ENCODE measurements around the gene AARS2. TPM values are rescaled to one million over a fixed set of nuclear protein-coding genes. Genes with fewer than 3 reads are reported as not detected.

Gene AARS2
- total RNA-seq, 1 donor from 2014 or later: 9.9 TPM

- no peaks in the 10 kb centered on the region for H3K9me3 ChIP-seq (ENCODE audit: control insufficient read depth in 3 of 3, low read length in 3 of 3)
- peaks cover 10 to 22% (median 18%) of the 10 kb centered on the region in 3 donors for H3K4me1 ChIP-seq (ENCODE audit: control insufficient read depth in 3 of 3, insufficient read depth in 3 of 3, low read length in 3 of 3)
- H3K27me3 ChIP-seq (ENCODE audit: control insufficient read depth in 3 of 3, insufficient read depth in 3 of 3, low read length in 3 of 3): peaks cover 60 to 70% (median 67%) of the 10 kb centered on the region in 3 donors
- no peak overlapping the region for H3K27ac ChIP-seq (ENCODE audit: low read depth, low read length)
- H3K4me3 ChIP-seq (ENCODE audit: low read length in 3 of 3): no peak overlapping the region
- peaks cover 0 to under 1% (median under 1%) of the 10 kb centered on the region in 3 donors for H3K36me3 ChIP-seq (ENCODE audit: control insufficient read depth in 3 of 3, insufficient read depth in 3 of 3, low read length in 3 of 3)
- no peak overlapping the region for H3K9ac ChIP-seq (ENCODE audit: low read depth in 1 of 3, low read length in 3 of 3)
These were observed 18.0 kb downstream of the AARS2 start for GRCh38 chr6:44294832-44295791.

- Histone ChIP-seq H3K4me3 (ENCODE audit: low read length in 3 of 3) (no peak overlapping the region), H3K27ac (ENCODE audit: low read depth, low read length) (no peak overlapping the region), H3K27me3 (ENCODE audit: control insufficient read depth in 3 of 3, insufficient read depth in 3 of 3, low read length in 3 of 3) (peaks cover 68 to 81% (median 73%) of the 10 kb centered on the region in 3 donors), H3K9ac (ENCODE audit: low read depth in 1 of 3, low read length in 3 of 3) (no peak overlapping the region), H3K9me3 (ENCODE audit: control insufficient read depth in 3 of 3, low read length in 3 of 3) (no peaks in the 10 kb centered on the region), H3K4me1 (ENCODE audit: control insufficient read depth in 3 of 3, insufficient read depth in 3 of 3, low read length in 3 of 3) (peaks cover 7 to 17% (median 15%) of the 10 kb centered on the region in 3 donors), H3K36me3 (ENCODE audit: control insufficient read depth in 3 of 3, insufficient read depth in 3 of 3, low read length in 3 of 3) (no peaks in the 10 kb centered on the region)
These were observed 20.3 kb downstream of the AARS2 start for GRCh38 chr6:44292661-44293365.

DNA sequence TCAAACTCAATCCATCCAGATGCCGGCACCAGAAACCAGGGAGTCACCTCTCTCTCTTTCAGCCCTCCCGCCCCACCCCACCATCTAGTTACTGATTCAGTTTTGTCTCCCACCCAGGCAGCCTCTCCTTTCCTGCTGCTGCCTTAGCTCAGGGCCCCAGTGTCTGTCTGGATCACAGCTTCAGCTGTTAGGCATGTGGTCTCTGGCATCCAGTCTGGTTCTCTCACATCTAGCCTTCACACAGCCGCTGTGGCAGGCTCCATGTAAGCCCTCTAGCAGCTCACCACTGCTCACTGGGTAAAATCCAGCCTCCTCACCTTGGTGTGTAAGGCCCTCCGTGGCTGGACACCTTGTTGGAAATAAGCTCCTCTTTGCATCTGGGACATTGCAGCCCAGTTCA, 21.3 kb downstream of the AARS2 start:
- Histone ChIP-seq H3K9ac (ENCODE audit: low read depth in 1 of 3, low read length in 3 of 3) (no peak overlapping the region), H3K4me1 (ENCODE audit: control insufficient read depth in 3 of 3, insufficient read depth in 3 of 3, low read length in 3 of 3) (peaks cover 0 to 9% (median 8%) of the 10 kb centered on the region in 3 donors), H3K4me3 (ENCODE audit: low read length in 3 of 3) (no peak overlapping the region), H3K27me3 (ENCODE audit: control insufficient read depth in 3 of 3, insufficient read depth in 3 of 3, low read length in 3 of 3) (peaks cover 68 to 79% (median 73%) of the 10 kb centered on the region in 3 donors), H3K36me3 (ENCODE audit: control insufficient read depth in 3 of 3, insufficient read depth in 3 of 3, low read length in 3 of 3) (no peaks in the 10 kb centered on the region), H3K27ac (ENCODE audit: low read depth, low read length) (no peak overlapping the region), H3K9me3 (ENCODE audit: control insufficient read depth in 3 of 3, low read length in 3 of 3) (no peaks in the 10 kb centered on the region)

- Histone ChIP-seq H3K4me3 (ENCODE audit: low read length in 3 of 3) (no peak overlapping the region), H3K4me1 (ENCODE audit: control insufficient read depth in 3 of 3, insufficient read depth in 3 of 3, low read length in 3 of 3) (no peaks in the 10 kb centered on the region), H3K27me3 (ENCODE audit: control insufficient read depth in 3 of 3, insufficient read depth in 3 of 3, low read length in 3 of 3) (peaks cover 47 to 72% (median 69%) of the 10 kb centered on the region in 3 donors), H3K36me3 (ENCODE audit: control insufficient read depth in 3 of 3, insufficient read depth in 3 of 3, low read length in 3 of 3) (no peaks in the 10 kb centered on the region), H3K9me3 (ENCODE audit: control insufficient read depth in 3 of 3, low read length in 3 of 3) (no peaks in the 10 kb centered on the region), H3K27ac (ENCODE audit: low read depth, low read length) (no peak overlapping the region), H3K9ac (ENCODE audit: low read depth in 1 of 3, low read length in 3 of 3) (no peak overlapping the region)
These were observed 23.4 kb downstream of the AARS2 start for GRCh38 chr6:44289726-44290260.

GRCh38 chr6:44286747-44287146, 26.4 kb downstream of the AARS2 start:
- H3K36me3 ChIP-seq (ENCODE audit: control insufficient read depth in 3 of 3, insufficient read depth in 3 of 3, low read length in 3 of 3): no peaks in the 10 kb centered on the region
- no peak overlapping the region for H3K4me3 ChIP-seq (ENCODE audit: low read length in 3 of 3)
- H3K9ac ChIP-seq (ENCODE audit: low read depth in 1 of 3, low read length in 3 of 3): no peak overlapping the region
- H3K27me3 ChIP-seq (ENCODE audit: control insufficient read depth in 3 of 3, insufficient read depth in 3 of 3, low read length in 3 of 3): peaks cover 29 to 70% (median 54%) of the 10 kb centered on the region in 3 donors
- no peak overlapping the region for H3K27ac ChIP-seq (ENCODE audit: low read depth, low read length)
- H3K4me1 ChIP-seq (ENCODE audit: control insufficient read depth in 3 of 3, insufficient read depth in 3 of 3, low read length in 3 of 3): no peaks in the 10 kb centered on the region
- no peaks in the 10 kb centered on the region for H3K9me3 ChIP-seq (ENCODE audit: control insufficient read depth in 3 of 3, low read length in 3 of 3)

DNA sequence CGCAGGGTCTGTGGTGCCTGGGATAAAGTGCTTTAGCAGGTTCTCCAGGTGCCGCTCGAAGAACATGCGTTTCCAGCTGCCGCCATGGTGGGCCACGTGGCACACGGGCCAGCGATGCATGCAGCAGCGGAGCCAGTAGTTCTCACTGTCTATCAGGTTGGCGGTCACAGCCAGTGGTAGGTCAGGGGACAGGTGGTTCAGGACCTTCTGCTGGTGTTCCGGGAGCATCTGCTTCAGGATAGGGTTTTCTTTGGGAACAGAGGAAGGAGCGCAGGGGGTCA, 26.9 kb downstream of the AARS2 start:
- peaks cover 25 to 65% (median 48%) of the 10 kb centered on the region in 3 donors for H3K27me3 ChIP-seq (ENCODE audit: control insufficient read depth in 3 of 3, insufficient read depth in 3 of 3, low read length in 3 of 3)
- H3K9me3 ChIP-seq (ENCODE audit: control insufficient read depth in 3 of 3, low read length in 3 of 3): no peaks in the 10 kb centered on the region
- H3K27ac ChIP-seq (ENCODE audit: low read depth, low read length): no peak overlapping the region
- no peak overlapping the region for H3K9ac ChIP-seq (ENCODE audit: low read depth in 1 of 3, low read length in 3 of 3)
- no peaks in the 10 kb centered on the region for H3K36me3 ChIP-seq (ENCODE audit: control insufficient read depth in 3 of 3, insufficient read depth in 3 of 3, low read length in 3 of 3)
- H3K4me1 ChIP-seq (ENCODE audit: control insufficient read depth in 3 of 3, insufficient read depth in 3 of 3, low read length in 3 of 3): no peaks in the 10 kb centered on the region
- H3K4me3 ChIP-seq (ENCODE audit: low read length in 3 of 3): no peak overlapping the region

DNA sequence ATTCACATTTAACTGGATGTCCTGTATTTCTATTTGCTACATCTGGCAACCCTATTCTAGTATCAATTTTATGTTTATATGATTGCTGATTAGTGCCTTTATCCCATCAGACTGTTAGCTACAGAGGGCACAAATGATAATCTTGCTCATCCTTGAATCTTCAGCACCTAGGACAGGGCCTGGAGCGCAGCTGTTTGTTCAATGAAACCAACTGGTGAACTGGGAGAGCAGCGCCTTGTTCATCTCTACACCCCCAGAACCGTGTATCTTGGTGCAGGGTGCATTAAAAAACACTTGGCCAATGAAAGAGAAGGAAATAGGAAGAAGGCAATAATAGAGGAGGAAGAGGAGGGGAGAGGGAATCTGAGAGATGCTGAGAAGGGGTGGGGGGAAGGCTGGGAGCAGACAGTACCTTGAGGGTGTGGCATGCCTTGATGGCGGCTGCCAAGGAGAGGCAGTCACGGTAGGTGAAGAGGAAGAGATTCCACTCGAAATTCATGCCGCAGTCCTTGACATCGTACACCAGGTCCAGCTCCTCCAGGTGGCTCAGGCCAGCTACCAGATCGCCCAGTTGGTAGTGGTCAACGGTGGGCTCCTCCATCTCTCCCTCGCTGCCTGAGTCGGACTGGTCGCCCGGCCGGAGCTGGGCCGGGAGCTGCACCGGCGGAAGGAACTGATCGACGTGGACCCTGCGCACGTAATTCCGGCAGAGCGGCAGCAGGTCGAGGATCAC, 27.4 kb downstream of the AARS2 start:
- Histone ChIP-seq H3K9ac (ENCODE audit: low read depth in 1 of 3, low read length in 3 of 3) (no peak overlapping the region), H3K9me3 (ENCODE audit: control insufficient read depth in 3 of 3, low read length in 3 of 3) (no peaks in the 10 kb centered on the region), H3K27ac (ENCODE audit: low read depth, low read length) (no peak overlapping the region), H3K4me1 (ENCODE audit: control insufficient read depth in 3 of 3, insufficient read depth in 3 of 3, low read length in 3 of 3) (no peaks in the 10 kb centered on the region), H3K36me3 (ENCODE audit: control insufficient read depth in 3 of 3, insufficient read depth in 3 of 3, low read length in 3 of 3) (no peaks in the 10 kb centered on the region), H3K27me3 (ENCODE audit: control insufficient read depth in 3 of 3, insufficient read depth in 3 of 3, low read length in 3 of 3) (peaks cover 22 to 61% (median 48%) of the 10 kb centered on the region in 3 donors), H3K4me3 (ENCODE audit: low read length in 3 of 3) (no peak overlapping the region)

DNA sequence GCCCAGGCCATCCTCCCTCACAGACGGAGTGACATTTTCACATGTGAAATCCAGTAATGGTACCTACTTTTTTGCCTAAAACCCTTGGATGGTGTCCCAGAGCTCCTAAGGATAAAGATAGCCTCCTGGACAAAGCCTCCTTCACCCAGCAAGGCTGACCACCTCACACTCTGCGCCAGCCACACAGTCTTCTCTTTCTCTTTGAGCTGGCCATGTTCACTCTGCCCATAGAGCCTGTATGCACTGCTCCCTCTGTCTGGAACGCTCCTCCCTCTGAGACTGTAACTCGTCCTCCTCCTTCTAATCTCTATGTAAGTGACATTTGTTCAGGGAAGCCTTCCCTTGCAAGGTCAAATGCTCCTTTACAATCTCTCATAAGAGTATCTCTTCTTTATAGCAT, 28.3 kb downstream of the AARS2 start:
- no peaks in the 10 kb centered on the region for H3K9me3 ChIP-seq (ENCODE audit: control insufficient read depth in 3 of 3, low read length in 3 of 3)
- H3K36me3 ChIP-seq (ENCODE audit: control insufficient read depth in 3 of 3, insufficient read depth in 3 of 3, low read length in 3 of 3): no peaks in the 10 kb centered on the region
- peaks cover 19 to 55% (median 43%) of the 10 kb centered on the region in 3 donors for H3K27me3 ChIP-seq (ENCODE audit: control insufficient read depth in 3 of 3, insufficient read depth in 3 of 3, low read length in 3 of 3)
- no peaks in the 10 kb centered on the region for H3K4me1 ChIP-seq (ENCODE audit: control insufficient read depth in 3 of 3, insufficient read depth in 3 of 3, low read length in 3 of 3)
- no peak overlapping the region for H3K9ac ChIP-seq (ENCODE audit: low read depth in 1 of 3, low read length in 3 of 3)
- no peak overlapping the region for H3K27ac ChIP-seq (ENCODE audit: low read depth, low read length)
- H3K4me3 ChIP-seq (ENCODE audit: low read length in 3 of 3): no peak overlapping the region

- H3K27ac ChIP-seq (ENCODE audit: low read depth, low read length): no peak overlapping the region
- no peak overlapping the region for H3K4me3 ChIP-seq (ENCODE audit: low read length in 3 of 3)
- peaks cover 13 to 50% (median 37%) of the 10 kb centered on the region in 3 donors for H3K27me3 ChIP-seq (ENCODE audit: control insufficient read depth in 3 of 3, insufficient read depth in 3 of 3, low read length in 3 of 3)
- no peaks in the 10 kb centered on the region for H3K4me1 ChIP-seq (ENCODE audit: control insufficient read depth in 3 of 3, insufficient read depth in 3 of 3, low read length in 3 of 3)
- no peaks in the 10 kb centered on the region for H3K36me3 ChIP-seq (ENCODE audit: control insufficient read depth in 3 of 3, insufficient read depth in 3 of 3, low read length in 3 of 3)
- no peaks in the 10 kb centered on the region for H3K9me3 ChIP-seq (ENCODE audit: control insufficient read depth in 3 of 3, low read length in 3 of 3)
- no peak overlapping the region for H3K9ac ChIP-seq (ENCODE audit: low read depth in 1 of 3, low read length in 3 of 3)
These were observed 29.0 kb downstream of the AARS2 start for GRCh38 chr6:44284121-44284520.

Data from skeletal muscle tissue (tissue), 4 donors.